ENCODE measurements around the gene PLLP. TPM values are rescaled to one million over a fixed set of nuclear protein-coding genes. Genes with fewer than 3 reads are reported as not detected.

The PLLP gene
- total and polyA plus RNA-seq, 7 experiments from 2014 or later, result 0.36 to 26.0 (median 8.0) TPM

- peaks cover 14 to 24% (median 17%) of the 10 kb centered on the region in 7 donors for H3K4me1 Mint-ChIP-seq
- POLR2A ChIA-PET, result interaction anchor here (0.8 to 5.0 kb wide), 13 partner anchors 9 to 202 kb away, joined by 3 to 35 read pairs (median 4); partner anchors contain the start of genes CIAPIN1, COQ9, PLLP and PSME3IP1
These were observed 38.9 kb downstream of the PLLP start for GRCh38 chr16:57245472-57246113.

GRCh38 chr16:57244767-57245471 lies 39.6 kb downstream of the PLLP start, which contains the start of gene ARL2BP:
TSS of gene ARL2BP (plus strand) at chr16:57245259. CDS start at chr16:57245368, 109 bp downstream.
- ChIA-PET CTCF (interaction anchor here (0.9 to 2.5 kb wide), 5 partner anchors 14 to 275 kb away, joined by 3 to 13 read pairs (median 3); no protein-coding TSS in a partner anchor), POLR2A (interaction anchor here (0.7 to 5.0 kb wide), 13 partner anchors 10 to 202 kb away, joined by 3 to 35 read pairs (median 4); partner anchors contain the start of genes CIAPIN1, COQ9, PLLP and PSME3IP1)
- Histone ChIP-seq H3K27me3 (ENCODE audit: control insufficient read depth in 2 of 2, insufficient read depth in 2 of 2, low read length in 2 of 2) (no peaks in the 10 kb centered on the region), H3K4me3 (ENCODE audit: low read length) (peak within 1 kb of the TSS; percentile 44), H3K9me3 (ENCODE audit: control insufficient read depth in 2 of 3, low read length in 3 of 3) (no peaks in the 10 kb centered on the region), H3K27ac (ENCODE audit: low read depth, low read length) (peak within 1 kb of the TSS; percentile 84), H3K4me1 (ENCODE audit: control insufficient read depth in 2 of 2, insufficient read depth in 2 of 2, low read length in 2 of 2) (peaks cover 5 to 6% of the 10 kb centered on the region in 2 donors), H3K36me3 (ENCODE audit: control insufficient read depth in 2 of 3, insufficient read depth in 3 of 3, low read length in 3 of 3) (peaks cover 0 to 25% (median 10%) of the 10 kb centered on the region in 3 experiments)
- DNase-seq (peak; percentile 90 to 98 (median 96)), ATAC-seq (peak; percentile 97)
- Mint-ChIP-seq H3K9me3 (no peaks in the 10 kb centered on the region), H3K4me3 (peak within 1 kb of the TSS; percentile 81 to 97 (median 89)), H3K27ac (peak within 1 kb of the TSS; percentile 88 to 97 (median 93)), H3K4me1 (peaks cover 14 to 25% (median 17%) of the 10 kb centered on the region in 7 donors), H3K27me3 (no peaks in the 10 kb centered on the region), H3K36me3 (peaks cover 0 to 16% (median 11%) of the 10 kb centered on the region in 5 donors)
- intact Hi-C loops (cut with micrococcal nuclease), result loop anchor here (1.0 to 10.0 kb wide), 12 partner anchors 22 to 884 kb away; partner anchors contain the start of genes PLLP (in 2 of the 2), PSME3IP1 (in 2 of the 2), RSPRY1 (in 2 of the 2) and CFAP20 (in 1 of the 2)

More at GRCh38 chr16:57245472-57246113, 38.9 kb downstream of the PLLP start:
- no peaks in the 10 kb centered on the region for H3K9me3 Mint-ChIP-seq
- peaks cover 5 to 6% of the 10 kb centered on the region in 2 donors for H3K4me1 ChIP-seq (ENCODE audit: control insufficient read depth in 2 of 2, insufficient read depth in 2 of 2, low read length in 2 of 2)
- peak overlapping the region; percentile 81 to 97 (median 89) for H3K4me3 Mint-ChIP-seq
- peak in 3 of 9 donors; percentile 7 to 32 (median 28) for DNase-seq
- CTCF ChIA-PET, result interaction anchor here (1.1 to 2.5 kb wide), 3 partner anchors 14 to 171 kb away, joined by 3 to 13 read pairs (median 3); no protein-coding TSS in a partner anchor
- peak; percentile 2 for ATAC-seq
- H3K27me3 Mint-ChIP-seq, result no peaks in the 10 kb centered on the region
- H3K9me3 ChIP-seq (ENCODE audit: control insufficient read depth in 2 of 3, low read length in 3 of 3), result no peaks in the 10 kb centered on the region
- H3K4me3 ChIP-seq (ENCODE audit: low read length), result peak overlapping the region; percentile 44
- H3K36me3 Mint-ChIP-seq, result peaks cover 0 to 20% (median 11%) of the 10 kb centered on the region in 5 donors
- intact Hi-C loops (cut with micrococcal nuclease), result loop anchor here (1.0 to 10.0 kb wide), 10 partner anchors 22 to 883 kb away; partner anchors contain the start of genes CFAP20 (in 1 of the 2), CIAPIN1 (in 1 of the 2), COQ9 (in 1 of the 2) and CPNE2 (in 1 of the 2)
- peaks cover 0 to 32% (median 15%) of the 10 kb centered on the region in 3 experiments for H3K36me3 ChIP-seq (ENCODE audit: control insufficient read depth in 2 of 3, insufficient read depth in 3 of 3, low read length in 3 of 3)
- H3K27ac Mint-ChIP-seq, result peak overlapping the region; percentile 12 to 89 (median 69)
- peak overlapping the region; percentile 84 for H3K27ac ChIP-seq (ENCODE audit: low read depth, low read length)
- no peaks in the 10 kb centered on the region for H3K27me3 ChIP-seq (ENCODE audit: control insufficient read depth in 2 of 2, insufficient read depth in 2 of 2, low read length in 2 of 2)

GRCh38 chr16:57244463-57244766 lies 40.1 kb downstream of the PLLP start:
- H3K9me3 Mint-ChIP-seq, result no peaks in the 10 kb centered on the region
- Histone ChIP-seq H3K9me3 (ENCODE audit: control insufficient read depth in 2 of 3, low read length in 3 of 3) (no peaks in the 10 kb centered on the region), H3K4me3 (ENCODE audit: low read length) (peak overlapping the region; percentile 44), H3K27me3 (ENCODE audit: control insufficient read depth in 2 of 2, insufficient read depth in 2 of 2, low read length in 2 of 2) (no peaks in the 10 kb centered on the region), H3K27ac (ENCODE audit: low read depth, low read length) (peak overlapping the region; percentile 84), H3K36me3 (ENCODE audit: control insufficient read depth in 2 of 3, insufficient read depth in 3 of 3, low read length in 3 of 3) (peaks cover 0 to 20% (median 5%) of the 10 kb centered on the region in 3 experiments), H3K4me1 (ENCODE audit: control insufficient read depth in 2 of 2, insufficient read depth in 2 of 2, low read length in 2 of 2) (peaks cover 5 to 6% of the 10 kb centered on the region in 2 donors)
- no peaks in the 10 kb centered on the region for H3K27me3 Mint-ChIP-seq
- DNase-seq (no peak), ATAC-seq (no peak)
- peaks cover 14 to 25% (median 17%) of the 10 kb centered on the region in 7 donors for H3K4me1 Mint-ChIP-seq
- POLR2A ChIA-PET, result interaction anchor here (0.7 to 5.0 kb wide), 8 partner anchors 10 to 203 kb away, joined by 3 to 35 read pairs (median 6); partner anchors contain the start of genes CIAPIN1, COQ9, PLLP and PSME3IP1
- peaks cover 0 to 12% (median 11%) of the 10 kb centered on the region in 5 donors for H3K36me3 Mint-ChIP-seq
- intact Hi-C loops (cut with micrococcal nuclease), result loop anchor here (1.0 to 10.0 kb wide), 6 partner anchors 40 to 884 kb away; partner anchors contain the start of genes CFAP20 (in 1 of the 2), CPNE2 (in 1 of the 2), PLLP (in 1 of the 2) and PSME3IP1 (in 1 of the 2)
- peak overlapping the region; percentile 88 to 97 (median 93) for H3K27ac Mint-ChIP-seq
- CTCF ChIA-PET, result interaction anchor here (0.9 to 2.5 kb wide), 4 partner anchors 15 to 275 kb away, joined by 3 to 13 read pairs (median 4); no protein-coding TSS in a partner anchor
- H3K4me3 Mint-ChIP-seq, result peak overlapping the region; percentile 81 to 97 (median 89)

- intact Hi-C loops (cut with micrococcal nuclease), result loop anchor here in 1 of 2 donors (10.0 kb wide), 1 partner anchor 148 kb away; the partner anchor contains the start of gene CPNE2
- CTCF ChIA-PET, result interaction anchor here (1.2 kb wide), 1 partner anchor 57 kb away, joined by 3 read pairs; no protein-coding TSS in a partner anchor
These were observed 41.8 kb downstream of the PLLP start for GRCh38 chr16:57242650-57243049.

GRCh38 chr16:57240851-57241250 lies 43.6 kb downstream of the PLLP start:
- H3K9me3 Mint-ChIP-seq, result no peaks in the 10 kb centered on the region
- Histone ChIP-seq H3K9me3 (ENCODE audit: control insufficient read depth in 2 of 3, low read length in 3 of 3) (no peaks in the 10 kb centered on the region), H3K27me3 (ENCODE audit: control insufficient read depth in 2 of 2, insufficient read depth in 2 of 2, low read length in 2 of 2) (no peaks in the 10 kb centered on the region), H3K4me1 (ENCODE audit: control insufficient read depth in 2 of 2, insufficient read depth in 2 of 2, low read length in 2 of 2) (peaks cover 5 to 6% of the 10 kb centered on the region in 2 donors), H3K4me3 (ENCODE audit: low read length) (no peak overlapping the region), H3K36me3 (ENCODE audit: control insufficient read depth in 2 of 3, insufficient read depth in 3 of 3, low read length in 3 of 3) (peaks cover 0 to 13% (median 0%) of the 10 kb centered on the region in 3 experiments), H3K27ac (ENCODE audit: low read depth, low read length) (no peak overlapping the region)
- ChIA-PET CTCF (interaction anchor here (0.5 to 2.3 kb wide), 2 partner anchors 62 to 176 kb away, joined by 3 to 12 read pairs; no protein-coding TSS in a partner anchor), POLR2A (no interaction called here)
- peak overlapping the region in 1 of 10 donors; percentile 1 for H3K4me3 Mint-ChIP-seq
- H3K27ac Mint-ChIP-seq, result peak overlapping the region in 6 of 9 donors; percentile 3 to 60 (median 41)
- DNase-seq, result no peak
- intact Hi-C loops (cut with micrococcal nuclease), result loop anchor here in 1 of 2 donors (10.0 kb wide), 1 partner anchor 146 kb away; the partner anchor contains the start of gene CPNE2
- peaks cover 4 to 21% (median 7%) of the 10 kb centered on the region in 5 donors for H3K36me3 Mint-ChIP-seq
- ATAC-seq, result no peak
- H3K4me1 Mint-ChIP-seq, result peaks cover 9 to 21% (median 13%) of the 10 kb centered on the region in 7 donors
- H3K27me3 Mint-ChIP-seq, result no peaks in the 10 kb centered on the region

More at GRCh38 chr16:57242650-57243049, 41.8 kb downstream of the PLLP start:
- no peaks in the 10 kb centered on the region for H3K9me3 ChIP-seq (ENCODE audit: control insufficient read depth in 2 of 3, low read length in 3 of 3)
- peak overlapping the region in 1 of 10 donors; percentile 16 for H3K4me3 Mint-ChIP-seq
- DNase-seq (no peak), ATAC-seq (no peak)
- no peaks in the 10 kb centered on the region for H3K27me3 ChIP-seq (ENCODE audit: control insufficient read depth in 2 of 2, insufficient read depth in 2 of 2, low read length in 2 of 2)
- peaks cover 5 to 6% of the 10 kb centered on the region in 2 donors for H3K4me1 ChIP-seq (ENCODE audit: control insufficient read depth in 2 of 2, insufficient read depth in 2 of 2, low read length in 2 of 2)
- H3K4me3 ChIP-seq (ENCODE audit: low read length), result no peak overlapping the region
- no peak overlapping the region for H3K27ac ChIP-seq (ENCODE audit: low read depth, low read length)
- peaks cover 0 to 19% (median 0%) of the 10 kb centered on the region in 5 donors for H3K36me3 Mint-ChIP-seq
- peak overlapping the region in 3 of 9 donors; percentile 12 to 43 (median 28) for H3K27ac Mint-ChIP-seq
- no peaks in the 10 kb centered on the region for H3K27me3 Mint-ChIP-seq
- POLR2A ChIA-PET, result interaction anchor here (0.7 to 0.9 kb wide), 5 partner anchors 13 to 609 kb away, joined by 3 to 4 read pairs (median 3); no protein-coding TSS in a partner anchor
- H3K4me1 Mint-ChIP-seq, result peaks cover 14 to 25% (median 17%) of the 10 kb centered on the region in 7 donors
- peaks cover 0 to 14% (median 0%) of the 10 kb centered on the region in 3 experiments for H3K36me3 ChIP-seq (ENCODE audit: control insufficient read depth in 2 of 3, insufficient read depth in 3 of 3, low read length in 3 of 3)
- H3K9me3 Mint-ChIP-seq, result no peaks in the 10 kb centered on the region
